Amniotic stem cell (primary cell): ENCODE measurements around the gene ECI2.
"Not testable (repeated sequence)": the region's sequence is repeated elsewhere in the genome, so short reads cannot be mapped to it uniquely, and the experiment has no call there.

Source experiments
- DNase-seq: peaks from one replicate; lab custom pipeline; 2025; lab: John Stamatoyannopoulos, UW

Gene ECI2

DNA sequence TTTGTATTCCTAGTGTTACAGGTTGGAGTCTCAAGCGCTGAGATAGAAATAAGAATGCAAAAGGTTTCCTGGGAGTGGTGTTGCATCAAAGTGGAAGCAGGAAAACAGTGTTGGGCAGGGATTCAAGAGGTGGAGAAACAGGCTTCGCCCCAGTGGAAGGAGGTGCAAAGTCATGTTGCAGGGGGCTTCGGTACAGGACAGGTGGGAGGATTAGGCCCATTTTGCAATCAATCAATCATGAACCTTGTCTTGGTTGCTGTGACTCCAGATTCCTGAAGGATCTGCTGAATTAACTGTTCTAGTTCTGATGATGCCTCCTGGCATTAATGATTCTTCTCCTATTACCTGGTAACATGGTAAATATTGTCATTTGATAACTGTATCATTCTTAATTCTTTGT lies 34.1 kb downstream of the ECI2 start:
- DNase-seq, result no peak

DNA sequence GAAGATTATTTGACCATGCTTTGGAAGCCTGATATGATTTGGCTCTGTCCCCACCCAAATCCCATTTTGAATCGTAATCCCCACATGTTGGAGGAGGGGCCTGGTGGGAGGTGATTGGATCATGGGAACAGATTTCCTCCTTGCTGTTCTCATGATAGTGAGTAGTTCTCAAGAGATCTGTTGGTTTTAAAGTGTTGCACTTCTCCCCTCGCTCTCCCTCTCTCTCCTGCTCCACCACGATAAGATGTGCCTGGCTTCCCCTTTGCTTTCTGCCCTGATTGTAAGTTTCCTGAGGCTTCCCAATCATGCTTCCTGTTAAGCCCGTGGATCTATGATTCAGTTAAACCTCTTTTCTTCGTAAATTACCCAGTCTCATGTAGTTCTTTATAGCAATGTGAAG lies 34.7 kb downstream of the ECI2 start:
- no peak for DNase-seq

DNA sequence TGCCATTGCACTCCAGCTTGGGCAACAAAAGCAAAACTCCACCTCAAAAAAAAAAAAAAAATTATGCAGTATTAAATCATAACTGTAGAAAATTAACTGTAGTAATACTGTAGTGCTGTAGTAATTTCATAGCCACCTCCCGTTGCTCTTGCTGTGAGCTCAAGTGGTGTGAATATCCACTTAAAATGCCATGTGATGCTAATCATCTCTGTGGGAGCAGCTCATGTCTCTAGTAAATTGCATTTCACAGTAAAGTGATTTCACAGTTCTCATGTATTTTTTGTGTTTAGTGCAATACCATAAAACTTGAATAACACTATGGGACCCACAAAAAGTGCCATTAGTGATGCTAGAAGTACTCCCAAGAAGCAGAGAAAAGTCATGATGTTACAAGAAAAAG lies 42.1 kb downstream of the ECI2 start:
- no peak for DNase-seq

DNA sequence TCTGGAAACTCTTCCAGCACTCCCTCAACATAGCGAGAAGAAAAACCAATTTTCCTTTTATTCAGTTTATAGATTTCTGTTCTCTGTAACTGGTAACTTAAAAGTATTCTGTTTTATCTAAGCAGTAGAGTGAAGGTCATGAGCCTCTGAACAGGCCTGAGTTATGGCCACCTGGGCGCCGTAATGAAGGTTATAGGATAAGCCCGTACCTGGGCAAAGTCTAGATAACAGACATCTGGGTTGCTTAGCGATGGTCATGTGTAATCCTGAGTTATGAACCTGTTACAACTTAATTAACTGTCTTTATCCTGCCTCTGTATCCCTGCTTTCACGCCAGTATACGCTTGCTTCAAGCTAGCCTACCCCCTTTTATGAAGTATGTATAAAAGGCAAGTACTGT lies 43.4 kb downstream of the ECI2 start:
- DNase-seq, result no peak

DNA sequence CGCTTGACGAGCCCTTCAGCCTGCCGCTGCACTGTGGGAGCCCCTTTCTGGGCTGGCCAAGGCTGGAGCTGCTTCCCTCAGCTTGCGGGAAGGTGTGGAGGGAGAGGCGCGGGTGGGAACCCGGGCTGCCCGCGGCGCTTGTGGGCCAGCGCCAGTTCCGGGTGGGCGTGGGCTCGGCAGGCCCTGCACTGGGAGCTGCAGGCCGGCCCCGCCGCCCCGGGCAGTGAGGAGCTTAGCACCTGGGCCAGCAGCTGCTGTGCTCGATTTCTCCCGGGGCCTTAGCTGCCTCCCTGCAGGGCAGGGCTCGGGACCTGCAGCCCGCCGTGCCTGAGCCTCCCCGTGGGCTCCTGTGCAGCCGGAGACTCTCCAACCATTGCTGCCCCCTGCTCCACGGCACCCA lies 45.3 kb downstream of the ECI2 start:
- DNase-seq, result not testable (repeated sequence)

DNA sequence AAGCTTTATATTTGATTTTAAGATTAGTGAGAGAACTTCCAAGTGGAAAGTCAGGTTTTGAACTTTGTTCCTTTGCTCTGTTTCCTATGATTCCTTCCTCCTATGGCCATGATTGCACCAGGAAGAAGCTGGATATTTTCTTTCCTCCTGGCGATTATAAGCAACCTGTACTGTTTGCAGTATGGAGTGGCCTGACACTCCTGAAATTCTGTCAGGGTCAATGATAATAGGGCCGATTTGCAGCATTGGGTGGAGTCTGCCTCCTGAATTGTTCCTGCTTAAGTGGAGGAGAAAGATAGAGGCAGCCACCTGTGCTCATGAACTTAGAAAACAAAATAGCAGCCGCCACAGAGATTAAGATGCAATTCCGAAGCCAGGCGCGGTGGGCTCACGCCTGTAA lies 46.7 kb downstream of the ECI2 start:
- DNase-seq, result no peak

DNA sequence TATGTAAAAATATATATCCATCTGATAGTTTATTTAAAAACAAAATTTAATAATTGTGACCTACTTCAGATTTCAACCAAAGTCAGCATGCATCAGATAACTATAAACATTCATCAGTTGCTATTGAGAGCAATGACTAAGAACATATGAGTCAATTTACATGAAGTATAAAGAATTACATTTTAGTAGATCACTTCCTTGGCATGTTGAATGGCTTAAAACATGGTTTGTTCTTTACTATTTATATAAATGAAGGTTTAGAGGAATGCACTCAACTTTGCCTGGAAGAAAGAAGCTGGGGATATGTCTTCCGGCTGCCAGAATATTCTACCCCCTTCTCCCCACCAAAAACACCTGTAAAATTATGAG lies 50.1 kb downstream of the ECI2 start:
- no peak for DNase-seq

DNA sequence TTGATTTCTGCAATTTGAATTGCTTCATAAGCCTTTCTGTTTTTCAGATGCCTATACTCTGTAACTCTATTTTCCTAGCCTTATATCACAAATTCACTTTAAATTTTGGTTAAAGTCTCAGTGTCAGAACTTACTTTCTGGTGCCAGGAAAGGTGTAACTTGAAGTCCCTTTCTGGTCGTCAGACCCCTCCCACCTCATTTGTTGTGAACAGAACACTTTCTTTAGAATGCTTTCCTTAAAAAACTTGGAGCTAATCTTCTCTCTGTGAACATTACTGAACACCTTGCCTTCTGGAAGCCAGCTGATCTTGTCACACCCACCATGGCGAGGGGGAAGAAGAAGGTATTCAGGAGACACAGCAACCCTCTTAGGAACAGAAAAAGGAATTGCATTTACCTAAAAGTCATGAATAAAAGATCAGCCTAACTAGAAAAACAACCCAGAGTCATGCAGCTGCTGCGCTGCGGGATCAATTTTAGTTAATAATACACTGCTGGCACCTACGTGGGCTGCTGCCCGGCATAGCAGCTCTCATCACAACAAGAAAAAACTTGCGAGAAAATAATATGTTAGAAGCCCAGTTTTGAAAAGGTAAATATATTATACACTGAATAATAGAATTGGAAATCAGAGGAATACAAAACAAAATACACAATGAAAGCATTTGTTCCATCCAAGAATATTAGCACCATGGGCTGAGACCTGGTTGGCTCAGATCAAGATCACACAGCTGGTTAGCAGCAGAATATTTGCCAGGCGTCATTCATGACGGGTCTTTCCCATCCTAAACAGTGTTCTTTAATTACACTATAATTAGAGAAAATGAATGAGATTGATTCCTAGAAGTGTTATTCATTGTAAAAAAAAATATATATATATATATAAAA lies 50.7 kb downstream of the ECI2 start:
- no peak for DNase-seq

DNA sequence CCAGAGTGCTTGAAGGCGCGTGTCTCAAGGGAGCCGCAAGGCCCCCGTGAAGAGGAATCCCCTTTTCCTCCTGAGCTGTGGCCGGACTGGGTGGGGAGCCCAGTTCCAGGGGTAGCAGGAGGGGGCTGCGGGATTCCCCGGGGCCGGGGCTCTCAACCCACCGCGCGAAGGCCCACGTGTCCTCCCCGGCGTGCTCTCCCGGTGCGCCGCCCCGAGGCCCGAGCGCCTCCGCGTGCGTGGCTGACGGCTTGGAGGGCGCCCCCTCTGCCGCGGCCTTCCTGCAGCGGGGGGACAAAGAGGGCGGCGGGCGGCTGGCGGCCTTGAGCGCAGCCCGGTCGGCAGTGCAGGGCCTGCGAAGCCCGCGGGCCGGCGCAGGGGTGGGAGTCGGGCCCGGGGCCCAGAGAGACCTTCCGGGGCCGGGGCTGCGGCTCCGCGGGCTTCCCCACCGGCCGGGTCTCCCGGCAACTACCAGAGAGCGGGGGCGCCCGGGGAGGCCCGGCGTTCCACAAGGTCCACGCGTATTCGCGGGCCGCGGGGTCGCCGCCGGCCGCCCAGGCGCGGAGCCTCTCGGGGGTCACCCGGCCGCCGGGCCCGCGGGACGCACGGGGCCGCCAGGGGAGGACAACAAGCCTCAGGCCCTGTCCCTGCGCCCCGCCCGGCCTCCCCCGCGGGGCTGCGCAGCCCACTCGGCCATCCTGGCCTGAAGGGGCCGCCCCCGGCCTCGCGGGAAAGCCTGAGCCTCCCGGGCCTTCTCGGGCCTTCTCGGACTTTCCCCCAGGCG lies 56.5 kb downstream of the ECI2 start, which contains the start of gene FAM217A:
TSS of gene FAM217A (minus strand) at position 447 of the 781 bp plus-strand sequence. CDS start 1,723 bp downstream, outside the sequence.
- no peak for DNase-seq

DNA sequence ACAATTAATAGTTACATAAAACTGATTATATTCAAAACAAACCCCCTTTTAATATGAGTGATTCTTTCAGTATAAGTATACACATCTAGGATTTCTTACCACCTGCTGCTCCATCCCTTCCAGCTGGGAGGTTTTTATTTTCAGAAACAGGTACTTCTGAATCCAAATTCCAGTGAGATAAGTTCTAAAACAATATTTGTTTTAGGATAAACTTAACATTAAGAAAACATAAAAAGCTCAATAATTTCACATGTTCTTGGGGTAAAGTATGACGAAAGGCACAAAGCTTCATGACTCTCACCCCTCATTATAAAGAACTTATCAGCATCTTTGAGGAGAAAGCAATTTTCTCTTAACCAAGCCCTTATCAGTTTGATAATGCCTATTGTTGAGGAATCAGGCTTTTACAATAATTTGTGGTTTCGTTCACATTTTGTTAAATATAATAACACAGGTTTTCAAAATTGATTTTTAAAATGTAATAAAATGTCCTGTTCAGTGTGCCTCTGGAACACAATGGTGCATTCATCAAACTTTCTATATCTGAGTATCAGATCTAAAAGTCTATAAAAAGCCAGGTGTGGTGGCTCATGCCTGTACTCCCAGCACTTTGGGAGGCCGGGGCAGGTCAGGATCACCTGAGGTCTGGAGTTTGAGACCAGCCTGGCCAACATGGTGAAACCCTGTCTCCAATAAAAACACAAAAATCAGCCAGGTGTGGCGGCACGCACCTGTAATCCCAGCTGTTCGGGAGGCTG lies 60.7 kb downstream of the ECI2 start:
- no peak for DNase-seq

DNA sequence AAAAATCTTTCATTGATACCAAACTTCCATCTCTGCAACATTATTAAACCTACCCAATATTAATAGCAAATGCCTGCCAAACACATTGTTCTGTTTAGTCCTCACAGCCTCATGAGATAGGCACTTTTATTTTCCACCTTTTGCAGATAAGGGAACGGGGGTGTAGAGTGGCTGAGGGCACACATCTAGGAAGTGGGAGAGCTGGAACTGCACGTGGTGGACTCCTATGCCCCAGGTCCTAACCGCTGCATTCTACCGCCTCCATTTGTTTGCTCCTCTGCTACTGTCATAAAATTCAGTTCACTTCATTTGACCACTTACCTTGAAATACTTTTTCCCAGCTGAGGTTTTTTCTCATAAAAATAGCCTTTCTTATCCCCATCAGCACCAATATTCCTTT lies 64.0 kb downstream of the ECI2 start:
- DNase-seq, result no peak

DNA sequence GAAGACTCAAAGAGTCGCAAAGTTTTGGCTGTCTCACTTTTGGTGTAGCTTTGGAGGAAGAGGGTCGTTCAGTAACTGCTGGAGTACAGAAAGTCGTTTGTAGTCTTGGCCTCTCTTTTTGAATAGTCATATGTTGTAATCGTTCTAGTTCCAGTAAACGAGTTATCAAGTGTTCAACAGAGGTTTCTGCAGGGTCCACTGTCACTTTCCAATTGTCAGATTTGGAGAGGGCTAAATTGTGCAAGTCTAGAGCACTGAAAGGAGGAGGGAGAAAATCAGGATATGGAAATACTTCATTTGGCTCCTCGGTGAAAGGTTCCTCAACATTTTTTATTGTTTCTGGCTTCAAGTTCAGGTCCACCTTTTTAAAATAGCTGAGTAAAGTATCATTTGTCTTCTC lies 66.2 kb downstream of the ECI2 start:
- no peak for DNase-seq

DNA sequence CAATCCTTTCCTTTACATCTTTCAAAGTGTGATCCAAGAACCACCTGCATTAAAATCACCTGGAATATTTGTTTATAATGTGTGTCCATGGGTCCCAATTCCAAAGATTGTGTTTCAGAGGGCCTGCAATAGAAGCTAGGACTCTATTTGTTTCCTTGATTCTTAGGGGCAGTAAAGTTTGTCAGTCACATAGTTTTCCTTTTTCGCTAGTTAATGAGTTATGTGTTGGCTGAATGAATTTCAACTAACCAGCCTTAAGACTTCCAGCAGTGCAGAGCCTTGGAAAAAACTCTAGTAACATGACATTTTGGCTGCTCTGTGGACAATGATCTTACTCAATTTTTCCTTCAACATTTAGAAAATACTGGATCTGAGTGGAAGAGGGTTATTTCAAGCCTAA lies 67.7 kb downstream of the ECI2 start:
- no peak for DNase-seq

DNA sequence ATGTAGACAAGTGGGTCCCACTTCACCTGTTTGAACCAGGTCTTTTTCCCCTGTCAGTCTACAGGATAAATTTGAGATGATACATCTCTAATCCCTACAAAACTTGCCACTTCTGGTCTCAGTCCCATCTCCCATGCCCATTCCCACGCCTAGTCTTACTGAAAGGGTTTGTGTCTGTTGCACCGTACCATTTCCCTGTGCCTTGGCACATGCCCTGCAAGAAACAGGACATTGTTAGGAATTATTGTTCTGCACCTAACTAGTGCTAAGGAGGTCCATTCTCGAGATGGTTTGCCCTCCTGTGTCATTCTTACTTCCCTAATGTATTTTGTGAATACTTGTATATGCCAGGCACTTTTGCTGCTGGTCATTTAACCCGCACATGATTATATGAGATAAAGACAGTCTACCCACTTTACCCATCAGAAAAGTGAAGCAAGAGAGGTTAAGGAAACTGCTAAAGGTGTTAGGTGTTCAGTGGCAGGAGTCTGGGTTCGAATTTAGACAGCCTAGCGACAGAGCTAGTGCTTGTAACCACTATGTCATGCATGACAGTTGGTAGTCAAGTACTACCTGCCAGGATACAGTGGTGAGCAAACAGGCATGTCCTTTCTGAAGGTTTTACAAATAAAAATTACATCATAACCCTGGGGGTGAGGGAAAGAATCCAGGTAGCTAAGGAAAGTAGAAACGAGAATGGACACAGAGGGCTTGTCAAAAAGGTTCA lies 69.2 kb downstream of the ECI2 start:
- DNase-seq, result no peak
